Measurements from ENCODE around the gene KRT35. TPM values are rescaled to one million over a fixed set of nuclear protein-coding genes. Genes with fewer than 3 reads are reported as not detected.

The KRT35 gene
- total and polyA plus RNA-seq, 4 experiments from 2014 or later, result not detected

GRCh38 chr17:41518031-41518430 is 37.1 kb upstream of the KRT35 start:
- H3K36me3 Mint-ChIP-seq, result no peaks in the 10 kb centered on the region
- no peak overlapping the region for H3K27ac ChIP-seq (ENCODE audit: low read depth, low read length)
- DNase-seq, result no peak
- H3K9me3 ChIP-seq (ENCODE audit: control insufficient read depth in 1 of 2, low read length in 2 of 2), result no peaks in the 10 kb centered on the region
- H3K27me3 ChIP-seq (ENCODE audit: insufficient read depth, low read length), result no peaks in the 10 kb centered on the region
- H3K4me3 Mint-ChIP-seq, result no peak overlapping the region
- no peak overlapping the region for H3K4me3 ChIP-seq (ENCODE audit: low read length in 2 of 2)
- H3K36me3 ChIP-seq (ENCODE audit: insufficient read depth, low read length), result no peaks in the 10 kb centered on the region
- intact Hi-C loops (cut with micrococcal nuclease), result no loop called here
- H3K4me1 ChIP-seq (ENCODE audit: insufficient read depth, low read length), result no peaks in the 10 kb centered on the region
- no peak overlapping the region for H3K27ac Mint-ChIP-seq
- ChIA-PET CTCF (ENCODE audit: partially characterized antibody) (no interaction called here), POLR2A (ENCODE audit: partially characterized antibody) (no interaction called here)
- peaks cover 0 to 1% (median 0%) of the 10 kb centered on the region in 8 donors for H3K9me3 Mint-ChIP-seq
- peaks cover 2 to 4% of the 10 kb centered on the region in 2 donors for H3K27me3 Mint-ChIP-seq
- H3K4me1 Mint-ChIP-seq, result no peaks in the 10 kb centered on the region

GRCh38 chr17:41516830-41517283 is 35.9 kb upstream of the KRT35 start:
- H3K4me1 ChIP-seq (ENCODE audit: insufficient read depth, low read length), result no peaks in the 10 kb centered on the region
- CTCF ChIA-PET (ENCODE audit: partially characterized antibody), result interaction anchor here (1.5 kb wide), 1 partner anchor 32 kb away, joined by 3 read pairs; no protein-coding TSS in a partner anchor
- no peak for DNase-seq
- H3K36me3 Mint-ChIP-seq, result no peaks in the 10 kb centered on the region
- H3K4me3 Mint-ChIP-seq, result no peak overlapping the region
- H3K36me3 ChIP-seq (ENCODE audit: insufficient read depth, low read length), result no peaks in the 10 kb centered on the region
- no peaks in the 10 kb centered on the region for H3K9me3 ChIP-seq (ENCODE audit: control insufficient read depth in 1 of 2, low read length in 2 of 2)
- intact Hi-C loops (cut with micrococcal nuclease), result no loop called here
- peaks cover 0 to 1% (median 0%) of the 10 kb centered on the region in 8 donors for H3K9me3 Mint-ChIP-seq
- no peaks in the 10 kb centered on the region for H3K27me3 ChIP-seq (ENCODE audit: insufficient read depth, low read length)
- POLR2A ChIA-PET (ENCODE audit: partially characterized antibody), result no interaction called here
- no peaks in the 10 kb centered on the region for H3K4me1 Mint-ChIP-seq
- H3K4me3 ChIP-seq (ENCODE audit: low read length in 2 of 2), result no peak overlapping the region
- H3K27me3 Mint-ChIP-seq, result peaks cover 2 to 4% of the 10 kb centered on the region in 2 donors
- H3K27ac ChIP-seq (ENCODE audit: low read depth, low read length), result no peak overlapping the region
- H3K27ac Mint-ChIP-seq, result no peak overlapping the region

GRCh38 chr17:41516147-41516829 is 35.3 kb upstream of the KRT35 start:
- H3K4me3 ChIP-seq (ENCODE audit: low read length in 2 of 2), result no peak overlapping the region
- H3K4me1 Mint-ChIP-seq, result no peaks in the 10 kb centered on the region
- intact Hi-C loops (cut with micrococcal nuclease), result no loop called here
- no peak overlapping the region for H3K27ac Mint-ChIP-seq
- H3K9me3 ChIP-seq (ENCODE audit: control insufficient read depth in 1 of 2, low read length in 2 of 2), result no peaks in the 10 kb centered on the region
- no peak for DNase-seq
- H3K36me3 ChIP-seq (ENCODE audit: insufficient read depth, low read length), result no peaks in the 10 kb centered on the region
- CTCF ChIA-PET (ENCODE audit: partially characterized antibody), result interaction anchor here (1.5 kb wide), 1 partner anchor 33 kb away, joined by 3 read pairs; no protein-coding TSS in a partner anchor
- peaks cover 2 to 4% of the 10 kb centered on the region in 2 donors for H3K27me3 Mint-ChIP-seq
- H3K4me3 Mint-ChIP-seq, result no peak overlapping the region
- H3K4me1 ChIP-seq (ENCODE audit: insufficient read depth, low read length), result no peaks in the 10 kb centered on the region
- no peak overlapping the region for H3K27ac ChIP-seq (ENCODE audit: low read depth, low read length)
- no peaks in the 10 kb centered on the region for H3K27me3 ChIP-seq (ENCODE audit: insufficient read depth, low read length)
- H3K9me3 Mint-ChIP-seq, result peaks cover 0 to 1% (median 0%) of the 10 kb centered on the region in 8 donors
- POLR2A ChIA-PET (ENCODE audit: partially characterized antibody), result no interaction called here
- H3K36me3 Mint-ChIP-seq, result no peaks in the 10 kb centered on the region

DNA sequence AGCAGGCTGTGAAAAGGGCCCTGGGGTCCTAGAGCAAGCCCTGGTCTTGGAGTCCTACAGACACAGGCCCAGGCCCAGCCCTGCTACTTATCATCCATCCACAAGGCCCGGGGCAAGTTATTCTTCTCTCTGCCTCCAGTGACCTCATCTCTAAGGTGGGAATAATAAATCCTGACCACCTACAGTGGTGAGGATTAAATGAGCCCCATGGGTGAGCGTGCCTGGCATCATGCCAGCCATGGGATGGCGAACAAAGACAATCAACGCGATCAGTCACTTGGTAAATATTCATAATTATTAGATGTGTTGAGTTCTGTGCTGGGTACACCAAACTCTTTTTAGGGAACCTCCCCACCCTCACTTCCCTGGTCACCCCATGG is 32.2 kb upstream of the KRT35 start:
- POLR2A ChIA-PET (ENCODE audit: partially characterized antibody), result no interaction called here

GRCh38 chr17:41512546-41513167 is 31.7 kb upstream of the KRT35 start:
- Histone ChIP-seq H3K27ac (ENCODE audit: low read depth, low read length) (no peak overlapping the region), H3K9me3 (ENCODE audit: control insufficient read depth in 1 of 2, low read length in 2 of 2) (no peaks in the 10 kb centered on the region), H3K4me1 (ENCODE audit: insufficient read depth, low read length) (no peaks in the 10 kb centered on the region), H3K36me3 (ENCODE audit: insufficient read depth, low read length) (no peaks in the 10 kb centered on the region), H3K4me3 (ENCODE audit: low read length in 2 of 2) (no peak overlapping the region), H3K27me3 (ENCODE audit: insufficient read depth, low read length) (no peaks in the 10 kb centered on the region)
- Mint-ChIP-seq H3K27ac (peak overlapping the region in 1 of 7 donors; percentile 68), H3K4me3 (no peak overlapping the region), H3K27me3 (peaks cover 0 to 2% of the 10 kb centered on the region in 2 donors), H3K4me1 (no peaks in the 10 kb centered on the region), H3K9me3 (peaks cover 0 to 1% (median 0%) of the 10 kb centered on the region in 8 donors), H3K36me3 (no peaks in the 10 kb centered on the region)
- intact Hi-C loops (cut with micrococcal nuclease), result no loop called here
- no peak for DNase-seq
- POLR2A ChIA-PET (ENCODE audit: partially characterized antibody), result no interaction called here
- CTCF ChIA-PET (ENCODE audit: partially characterized antibody), result no interaction called here

More for the DNA sequence above, 32.2 kb upstream of the KRT35 start:
- no peaks in the 10 kb centered on the region for H3K4me1 ChIP-seq (ENCODE audit: insufficient read depth, low read length)
- peaks cover 0 to 1% (median 0%) of the 10 kb centered on the region in 8 donors for H3K9me3 Mint-ChIP-seq
- no peaks in the 10 kb centered on the region for H3K36me3 ChIP-seq (ENCODE audit: insufficient read depth, low read length)
- H3K27me3 ChIP-seq (ENCODE audit: insufficient read depth, low read length), result no peaks in the 10 kb centered on the region
- H3K4me3 Mint-ChIP-seq, result no peak overlapping the region
- DNase-seq, result no peak
- H3K4me1 Mint-ChIP-seq, result no peaks in the 10 kb centered on the region
- H3K4me3 ChIP-seq (ENCODE audit: low read length in 2 of 2), result no peak overlapping the region
- intact Hi-C loops (cut with micrococcal nuclease), result no loop called here
- H3K9me3 ChIP-seq (ENCODE audit: control insufficient read depth in 1 of 2, low read length in 2 of 2), result no peaks in the 10 kb centered on the region
- peaks cover 0 to 2% of the 10 kb centered on the region in 2 donors for H3K27me3 Mint-ChIP-seq
- no peaks in the 10 kb centered on the region for H3K36me3 Mint-ChIP-seq
- CTCF ChIA-PET (ENCODE audit: partially characterized antibody), result no interaction called here
- peak overlapping the region in 1 of 7 donors; percentile 23 for H3K27ac Mint-ChIP-seq
- no peak overlapping the region for H3K27ac ChIP-seq (ENCODE audit: low read depth, low read length)

GRCh38 chr17:41511716-41512115 is 30.8 kb upstream of the KRT35 start:
- Mint-ChIP-seq H3K4me1 (no peaks in the 10 kb centered on the region), H3K36me3 (no peaks in the 10 kb centered on the region), H3K9me3 (peaks cover 0 to 1% (median 0%) of the 10 kb centered on the region in 8 donors), H3K27ac (no peak overlapping the region), H3K4me3 (no peak overlapping the region), H3K27me3 (peaks cover 0 to 2% of the 10 kb centered on the region in 2 donors)
- no peaks in the 10 kb centered on the region for H3K9me3 ChIP-seq (ENCODE audit: control insufficient read depth in 1 of 2, low read length in 2 of 2)
- no peak overlapping the region for H3K27ac ChIP-seq (ENCODE audit: low read depth, low read length)
- DNase-seq, result no peak
- no peaks in the 10 kb centered on the region for H3K36me3 ChIP-seq (ENCODE audit: insufficient read depth, low read length)
- H3K4me3 ChIP-seq (ENCODE audit: low read length in 2 of 2), result no peak overlapping the region
- no peaks in the 10 kb centered on the region for H3K27me3 ChIP-seq (ENCODE audit: insufficient read depth, low read length)
- intact Hi-C loops (cut with micrococcal nuclease), result no loop called here
- CTCF ChIA-PET (ENCODE audit: partially characterized antibody), result interaction anchor here (0.9 kb wide), 1 partner anchor 14 kb away, joined by 3 read pairs; no protein-coding TSS in a partner anchor
- POLR2A ChIA-PET (ENCODE audit: partially characterized antibody), result no interaction called here
- no peaks in the 10 kb centered on the region for H3K4me1 ChIP-seq (ENCODE audit: insufficient read depth, low read length)

DNA sequence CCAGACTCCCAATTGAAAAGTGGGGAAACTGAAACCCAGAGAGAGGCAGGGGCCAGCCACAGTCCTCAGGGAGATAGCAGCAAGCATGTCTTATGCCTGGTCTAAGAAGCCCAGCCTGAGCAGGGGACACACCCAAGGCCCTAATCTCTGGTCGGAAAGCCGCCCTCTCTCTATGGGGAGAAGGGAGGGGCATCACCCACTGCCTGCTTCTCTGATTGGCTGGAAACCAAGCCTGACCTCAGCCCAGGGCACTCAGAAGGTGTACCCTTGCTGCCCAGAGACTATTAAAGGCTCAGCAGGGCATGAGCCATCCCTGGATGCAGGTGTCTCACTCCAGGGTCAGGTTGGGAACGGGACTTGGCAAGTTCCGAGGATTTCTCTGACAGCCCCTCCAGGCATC is 30.2 kb upstream of the KRT35 start:
- Mint-ChIP-seq H3K9me3 (no peaks in the 10 kb centered on the region), H3K27me3 (peaks cover 0 to 2% of the 10 kb centered on the region in 2 donors), H3K36me3 (no peaks in the 10 kb centered on the region), H3K27ac (no peak overlapping the region), H3K4me3 (no peak overlapping the region), H3K4me1 (no peaks in the 10 kb centered on the region)
- intact Hi-C loops (cut with micrococcal nuclease), result no loop called here
- no peaks in the 10 kb centered on the region for H3K4me1 ChIP-seq (ENCODE audit: insufficient read depth, low read length)
- H3K4me3 ChIP-seq (ENCODE audit: low read length in 2 of 2), result no peak overlapping the region
- H3K27ac ChIP-seq (ENCODE audit: low read depth, low read length), result no peak overlapping the region
- no peaks in the 10 kb centered on the region for H3K36me3 ChIP-seq (ENCODE audit: insufficient read depth, low read length)
- DNase-seq, result no peak
- POLR2A ChIA-PET (ENCODE audit: partially characterized antibody), result no interaction called here
- CTCF ChIA-PET (ENCODE audit: partially characterized antibody), result no interaction called here
- H3K9me3 ChIP-seq (ENCODE audit: control insufficient read depth in 1 of 2, low read length in 2 of 2), result no peaks in the 10 kb centered on the region
- no peaks in the 10 kb centered on the region for H3K27me3 ChIP-seq (ENCODE audit: insufficient read depth, low read length)

Measured in CD4-positive, alpha-beta memory T cell (primary cell).